ENCODE data around the gene CAMTA1.

DNA sequence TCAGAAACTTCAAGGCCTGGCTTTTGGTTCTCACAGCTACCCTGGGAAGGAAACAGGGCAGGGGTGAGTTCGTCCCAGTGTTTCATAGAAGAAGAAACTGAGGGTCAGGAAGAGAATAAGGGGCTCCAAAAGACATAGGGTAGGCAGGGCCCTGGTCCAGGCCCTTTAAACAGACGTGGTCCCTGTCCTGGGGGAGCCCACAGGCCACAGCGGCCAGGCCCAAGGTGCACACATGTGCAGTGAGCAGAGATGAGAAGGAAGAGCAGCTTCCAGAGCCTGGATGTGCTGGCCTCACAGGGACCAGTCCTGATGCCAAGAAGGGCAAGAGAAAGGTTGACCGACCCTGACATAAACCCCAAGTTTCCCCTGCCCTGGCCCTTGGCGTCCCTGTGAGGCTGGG, 690.4 kb downstream of the CAMTA1 start:
- TF ChIP-seq, protein P1, sequence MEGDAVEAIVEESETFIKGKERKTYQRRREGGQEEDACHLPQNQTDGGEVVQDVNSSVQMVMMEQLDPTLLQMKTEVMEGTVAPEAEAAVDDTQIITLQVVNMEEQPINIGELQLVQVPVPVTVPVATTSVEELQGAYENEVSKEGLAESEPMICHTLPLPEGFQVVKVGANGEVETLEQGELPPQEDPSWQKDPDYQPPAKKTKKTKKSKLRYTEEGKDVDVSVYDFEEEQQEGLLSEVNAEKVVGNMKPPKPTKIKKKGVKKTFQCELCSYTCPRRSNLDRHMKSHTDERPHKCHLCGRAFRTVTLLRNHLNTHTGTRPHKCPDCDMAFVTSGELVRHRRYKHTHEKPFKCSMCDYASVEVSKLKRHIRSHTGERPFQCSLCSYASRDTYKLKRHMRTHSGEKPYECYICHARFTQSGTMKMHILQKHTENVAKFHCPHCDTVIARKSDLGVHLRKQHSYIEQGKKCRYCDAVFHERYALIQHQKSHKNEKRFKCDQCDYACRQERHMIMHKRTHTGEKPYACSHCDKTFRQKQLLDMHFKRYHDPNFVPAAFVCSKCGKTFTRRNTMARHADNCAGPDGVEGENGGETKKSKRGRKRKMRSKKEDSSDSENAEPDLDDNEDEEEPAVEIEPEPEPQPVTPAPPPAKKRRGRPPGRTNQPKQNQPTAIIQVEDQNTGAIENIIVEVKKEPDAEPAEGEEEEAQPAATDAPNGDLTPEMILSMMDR (IDR thresholded peaks at IDR 0.05): no peak
- no peak for TF ChIP-seq POLR2A (IDR thresholded peaks at IDR 0.05)
